Panc1 (cell line): Measurements from ENCODE around the gene TMEM167A. TPM values are rescaled to one million over a fixed set of nuclear protein-coding genes. Genes with fewer than 3 reads are reported as not detected.

Source experiments
- ATAC-seq: fragments of 200-7000 bp; cut with Tn5 transposase; 2 replicates; pipeline ENCODE4 v1.9.1; 2020; ENCODE audit warnings: mild to moderate bottlenecking, moderate library complexity
- BruUV-seq: library from RNA; stranded (reverse); fragments of 400-500 nt; replicated peaks from 2 replicates; lab custom pipeline; 2021; lab: Mats Ljungman, UMichigan
- CTCF ChIA-PET: fragments of 300-600 bp; sonication (Branson Sonifier 250); formaldehyde crosslinking; loops from one replicate; lab custom pipeline; 2022; ENCODE audit warnings: antibody characterized with exemption; lab: Charles Lee
- POLR2A ChIA-PET: fragments of 300-600 bp; sonication (Branson Sonifier 250); formaldehyde crosslinking; loops from one replicate; lab custom pipeline; 2022; ENCODE audit warnings: antibody characterized with exemption; lab: Charles Lee
- DNase-seq: peaks from one replicate; pipeline ENCODE4 v3.0.0-alpha.2; 2010; ENCODE audit warnings: low read depth, low spot score
- H3K27ac ChIP-seq: 2 replicates; pipeline ENCODE4 v1.5.1; 2011; ENCODE audit warnings: mild to moderate bottlenecking, low read length, inconsistent platforms
- H3K27me3 ChIP-seq: fragments of 200-500 bp; sonication (Bioruptor generic); 2 replicates; pipeline ENCODE4 v1.6.0; 2014; ENCODE audit warnings: low read length, inconsistent platforms; ENCODE audit not compliant: control insufficient read depth, insufficient read depth
- H3K36me3 ChIP-seq: fragments of 200-500 bp; sonication (Bioruptor generic); 2 replicates; pipeline ENCODE4 v1.5.1; 2014; ENCODE audit warnings: inconsistent platforms, mild to moderate bottlenecking, low read length, moderate library complexity; ENCODE audit not compliant: control insufficient read depth, insufficient read depth
- H3K4me1 ChIP-seq: 2 replicates; pipeline ENCODE4 v1.5.1; 2011; ENCODE audit warnings: inconsistent platforms, mild to moderate bottlenecking, low read length, moderate library complexity; ENCODE audit not compliant: control insufficient read depth, insufficient read depth
- H3K4me3 ChIP-seq, 2 experiments: 2 replicates each; pipeline ENCODE4 v1.5.1; 2011 to 2012; ENCODE audit warnings: low read depth in 2 of 2, low read length in 2 of 2, mild to moderate bottlenecking in 2 of 2, inconsistent platforms in 1 of 2, moderate library complexity in 1 of 2
- H3K9me3 ChIP-seq: fragments of 200-500 bp; sonication (Bioruptor generic); 2 replicates; pipeline ENCODE4 v1.5.1; 2014; ENCODE audit warnings: low read depth, mild to moderate bottlenecking, inconsistent platforms, low read length, moderate library complexity; ENCODE audit not compliant: control insufficient read depth, insufficient read depth
- POLR2AphosphoS5 ChIP-seq: IDR thresholded peaks from 2 replicates; pipeline ENCODE4 v1.6.1; 2012; ENCODE audit warnings: mild to moderate bottlenecking, low read depth, low read length, moderate library complexity
- SIN3A ChIP-seq: IDR thresholded peaks from 2 replicates; pipeline ENCODE4 v1.6.1; 2012; ENCODE audit warnings: low read depth, mild to moderate bottlenecking, low read length, moderate library complexity, borderline replicate concordance; ENCODE audit not compliant: insufficient read depth
- TCF7L2 ChIP-seq: IDR thresholded peaks from 2 replicates; pipeline ENCODE4 v1.6.1; 2011; ENCODE audit warnings: mild to moderate bottlenecking, low read depth, low read length, inconsistent platforms
- in situ Hi-C: cut with HindIII; loops from 2 replicates; pipeline ENCODE4 v1.10.0; 2016; ENCODE audit warnings: low sequenced_read_pairs, low pct_unique_long_range_greater_than_20kb
- intact Hi-C: fragments of 100-400 bp; cut with micrococcal nuclease; formaldehyde crosslinking; loops from one replicate; pipeline ENCODE4 v1.10.0; 2022; ENCODE audit not compliant: unreplicated experiment
- total RNA-seq: library from RNA; stranded (reverse); gene quantifications from one replicate; pipeline ENCODE4 v1.2.1, GENCODE V29; 2021; ENCODE audit not compliant: unreplicated experiment
- TF ChIP-seq, protein P1 (sequence below): fragments of 450-650 bp; IDR thresholded peaks from 2 replicates; pipeline ENCODE4 v1.5.1; 2017; ENCODE audit warnings: mild to moderate bottlenecking
- TF ChIP-seq, protein P2 (sequence below), 2 experiments: IDR thresholded peaks; 2 replicates each; pipeline ENCODE4 v1.6.1; 2011 to 2012; ENCODE audit warnings: low read depth in 2 of 2, control low read depth in 1 of 2, low read length in 1 of 2, mild to moderate bottlenecking in 1 of 2, moderate library complexity in 1 of 2; ENCODE audit not compliant: insufficient read depth in 1 of 2

Gene TMEM167A
- total RNA-seq, 1 experiment from 2014 or later: 117 TPM

DNA sequence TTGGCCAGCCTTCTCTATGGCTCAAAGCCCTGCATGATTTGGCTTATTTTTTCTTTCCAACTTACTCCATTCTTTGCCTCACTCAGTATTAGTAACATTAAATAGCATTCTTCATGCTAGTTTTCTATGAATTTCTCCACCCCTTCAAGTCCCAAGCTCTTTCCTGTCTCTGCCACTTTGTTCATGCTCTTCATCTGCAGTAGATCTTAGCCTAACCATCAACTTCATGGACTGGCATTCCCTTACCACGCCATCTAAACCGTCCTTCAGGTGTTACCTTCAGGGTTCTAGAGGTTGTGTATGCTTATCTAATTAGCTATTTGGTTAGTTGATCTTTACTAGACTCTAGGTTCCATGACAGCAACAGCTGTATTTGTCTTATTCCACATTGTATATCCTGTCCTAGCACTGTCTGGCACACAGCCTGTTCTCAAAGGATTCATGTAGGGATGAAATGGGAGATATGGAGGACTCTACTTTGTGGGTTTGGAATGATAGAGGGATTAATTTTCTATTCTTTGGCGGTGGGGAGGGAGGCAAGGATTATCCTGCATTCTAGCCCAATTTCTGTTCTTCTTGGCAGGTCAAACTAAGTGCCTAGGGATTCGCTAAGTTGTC is 26.4 kb downstream of the TMEM167A start:
- in situ Hi-C loops: no loop called here
- ChIA-PET POLR2A (no interaction called here), CTCF (interaction anchor here (0.6 kb wide), 1 partner anchor 8 kb away, joined by 4 read pairs; no protein-coding TSS in a partner anchor)
- Histone ChIP-seq H3K4me3 (no peak overlapping the region), H3K36me3 (peaks cover 4% of the 10 kb centered on the region), H3K27me3 (no peaks in the 10 kb centered on the region), H3K9me3 (no peaks in the 10 kb centered on the region), H3K4me1 (no peaks in the 10 kb centered on the region), H3K27ac (no peak overlapping the region)
- DNase-seq (no peak), ATAC-seq (no peak)
- intact Hi-C loops: loop anchor here (10.0 kb wide), 1 partner anchor 424 kb away; the partner anchor contains the start of gene VCAN
- BruUV-seq: no TSS peak
- no peak for TF ChIP-seq TCF7L2
- TF ChIP-seq SIN3A: no peak
- no peak for TF ChIP-seq POLR2AphosphoS5
- TF ChIP-seq, protein P1, sequence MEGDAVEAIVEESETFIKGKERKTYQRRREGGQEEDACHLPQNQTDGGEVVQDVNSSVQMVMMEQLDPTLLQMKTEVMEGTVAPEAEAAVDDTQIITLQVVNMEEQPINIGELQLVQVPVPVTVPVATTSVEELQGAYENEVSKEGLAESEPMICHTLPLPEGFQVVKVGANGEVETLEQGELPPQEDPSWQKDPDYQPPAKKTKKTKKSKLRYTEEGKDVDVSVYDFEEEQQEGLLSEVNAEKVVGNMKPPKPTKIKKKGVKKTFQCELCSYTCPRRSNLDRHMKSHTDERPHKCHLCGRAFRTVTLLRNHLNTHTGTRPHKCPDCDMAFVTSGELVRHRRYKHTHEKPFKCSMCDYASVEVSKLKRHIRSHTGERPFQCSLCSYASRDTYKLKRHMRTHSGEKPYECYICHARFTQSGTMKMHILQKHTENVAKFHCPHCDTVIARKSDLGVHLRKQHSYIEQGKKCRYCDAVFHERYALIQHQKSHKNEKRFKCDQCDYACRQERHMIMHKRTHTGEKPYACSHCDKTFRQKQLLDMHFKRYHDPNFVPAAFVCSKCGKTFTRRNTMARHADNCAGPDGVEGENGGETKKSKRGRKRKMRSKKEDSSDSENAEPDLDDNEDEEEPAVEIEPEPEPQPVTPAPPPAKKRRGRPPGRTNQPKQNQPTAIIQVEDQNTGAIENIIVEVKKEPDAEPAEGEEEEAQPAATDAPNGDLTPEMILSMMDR: no peak
- TF ChIP-seq, protein P2, sequence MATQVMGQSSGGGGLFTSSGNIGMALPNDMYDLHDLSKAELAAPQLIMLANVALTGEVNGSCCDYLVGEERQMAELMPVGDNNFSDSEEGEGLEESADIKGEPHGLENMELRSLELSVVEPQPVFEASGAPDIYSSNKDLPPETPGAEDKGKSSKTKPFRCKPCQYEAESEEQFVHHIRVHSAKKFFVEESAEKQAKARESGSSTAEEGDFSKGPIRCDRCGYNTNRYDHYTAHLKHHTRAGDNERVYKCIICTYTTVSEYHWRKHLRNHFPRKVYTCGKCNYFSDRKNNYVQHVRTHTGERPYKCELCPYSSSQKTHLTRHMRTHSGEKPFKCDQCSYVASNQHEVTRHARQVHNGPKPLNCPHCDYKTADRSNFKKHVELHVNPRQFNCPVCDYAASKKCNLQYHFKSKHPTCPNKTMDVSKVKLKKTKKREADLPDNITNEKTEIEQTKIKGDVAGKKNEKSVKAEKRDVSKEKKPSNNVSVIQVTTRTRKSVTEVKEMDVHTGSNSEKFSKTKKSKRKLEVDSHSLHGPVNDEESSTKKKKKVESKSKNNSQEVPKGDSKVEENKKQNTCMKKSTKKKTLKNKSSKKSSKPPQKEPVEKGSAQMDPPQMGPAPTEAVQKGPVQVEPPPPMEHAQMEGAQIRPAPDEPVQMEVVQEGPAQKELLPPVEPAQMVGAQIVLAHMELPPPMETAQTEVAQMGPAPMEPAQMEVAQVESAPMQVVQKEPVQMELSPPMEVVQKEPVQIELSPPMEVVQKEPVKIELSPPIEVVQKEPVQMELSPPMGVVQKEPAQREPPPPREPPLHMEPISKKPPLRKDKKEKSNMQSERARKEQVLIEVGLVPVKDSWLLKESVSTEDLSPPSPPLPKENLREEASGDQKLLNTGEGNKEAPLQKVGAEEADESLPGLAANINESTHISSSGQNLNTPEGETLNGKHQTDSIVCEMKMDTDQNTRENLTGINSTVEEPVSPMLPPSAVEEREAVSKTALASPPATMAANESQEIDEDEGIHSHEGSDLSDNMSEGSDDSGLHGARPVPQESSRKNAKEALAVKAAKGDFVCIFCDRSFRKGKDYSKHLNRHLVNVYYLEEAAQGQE (IDR thresholded peaks at IDR 0.05; ENCODE audit: insufficient read depth in 1 of 2, low read depth in 2 of 2, low read length in 1 of 2): no peak

- TF ChIP-seq, protein P2 (IDR thresholded peaks at IDR 0.05; ENCODE audit: insufficient read depth in 1 of 2, low read depth in 2 of 2, low read length in 1 of 2): no peak
- TF ChIP-seq, protein P1: no peak
- no peak for TF ChIP-seq POLR2AphosphoS5
- TF ChIP-seq TCF7L2: no peak
- ChIA-PET CTCF (interaction anchor here (1.0 kb wide), 1 partner anchor 14 kb away, joined by 3 read pairs; no protein-coding TSS in a partner anchor), POLR2A (no interaction called here)
- no peaks in the 10 kb centered on the region; the same call in none of the 2 replicates for H3K36me3 ChIP-seq
- no peaks in the 10 kb centered on the region for H3K27me3 ChIP-seq
- in situ Hi-C loops: no loop called here
- no TSS peak for BruUV-seq
- no peak overlapping the region for H3K27ac ChIP-seq
- DNase-seq (no peak), ATAC-seq (no peak)
- no peaks in the 10 kb centered on the region for H3K9me3 ChIP-seq
- no peaks in the 10 kb centered on the region for H3K4me1 ChIP-seq
- intact Hi-C loops: no loop called here
- no peak overlapping the region for H3K4me3 ChIP-seq
Observed at GRCh38 chr5:83049370-83049885, 27.8 kb downstream of the TMEM167A start.
